Kidney (tissue), 14 donors: ENCODE data around the gene BRD8. TPM values are rescaled to one million over a fixed set of nuclear protein-coding genes. Genes with fewer than 3 reads are reported as not detected.
A peak's percentile ranks its signal among the peaks of the same experiment; 100 is the strongest.

ENCODE experiments used
- DNase-seq, 5 donors: peaks; one replicate each; pipeline ENCODE4 v3.0.0-alpha.2; 2013 to 2020
- FAIRE-seq: peaks from 2 replicates; lab custom pipeline; 2012; peaks lifted over from hg19 to GRCh38; lab: Jason Lieb, UNC
- H3K27ac ChIP-seq, 2 donors: one replicate each; pipeline ENCODE4 v1.7.0; 2013; ENCODE audit warnings: low read depth in 2 of 2, low read length in 2 of 2, inconsistent platforms in 1 of 2
- H3K27me3 ChIP-seq: one replicate; pipeline ENCODE4 v1.7.1; 2013; ENCODE audit warnings: low read length, inconsistent platforms; ENCODE audit not compliant: control insufficient read depth, insufficient read depth
- H3K36me3 ChIP-seq, 3 donors: one replicate each; pipeline versions ENCODE4 v1.7.0 to v1.7.1; 2013; ENCODE audit warnings: low read length in 3 of 3, control low read depth in 1 of 3, inconsistent platforms in 1 of 3; ENCODE audit not compliant: insufficient read depth in 3 of 3, control insufficient read depth in 2 of 3
- H3K4me1 ChIP-seq, 3 donors: one replicate each; pipeline versions ENCODE4 v1.7.0 to v1.7.1; 2013; ENCODE audit warnings: low read length in 3 of 3, inconsistent platforms in 1 of 3, low read depth in 1 of 3; ENCODE audit not compliant: control insufficient read depth in 2 of 3, insufficient read depth in 2 of 3
- H3K4me3 ChIP-seq, 3 donors: one replicate each; pipeline versions ENCODE4 v1.7.0 to v1.8.1; 2013; ENCODE audit warnings: low read length in 3 of 3, control low read depth in 1 of 3, inconsistent platforms in 1 of 3
- H3K9ac ChIP-seq, 3 donors: one replicate each; pipeline versions ENCODE4 v1.7.0 to v1.7.1; 2013; ENCODE audit warnings: low read length in 3 of 3, control low read depth in 1 of 3, inconsistent platforms in 1 of 3
- H3K9me3 ChIP-seq, 3 donors: one replicate each; pipeline versions ENCODE4 v1.7.0 to v1.7.1; 2013; ENCODE audit warnings: low read length in 3 of 3, control low read depth in 1 of 3, inconsistent platforms in 1 of 3; ENCODE audit not compliant: control insufficient read depth in 2 of 3, insufficient read depth in 1 of 3
- intact Hi-C: fragments of 100-400 bp; cut with DNase I; formaldehyde crosslinking; loops from one replicate; pipeline ENCODE4 v1.11.1; 2022
- polyA plus RNA-seq: library from polyadenylated mRNA; stranded (reverse); fragments of 350-450 nt; fragmentation: Illumina TruSeq; extraction: RNeasy Lipid Tissue Mini Kit (QIAGEN cat#74804); gene quantifications from one replicate; pipeline ENCODE4 v1.2.3, GENCODE V29; 2014; ENCODE audit warnings: low read depth, low replicate concordance; ENCODE audit not compliant: insufficient read depth
- total RNA-seq: library from RNA; stranded (reverse); fragmentation: NEBNext Ultra II Directional; extraction: Animal tissue kit (Norgen Biotek cat#: 25700); gene quantifications from one replicate; pipeline ENCODE4 v1.2.1, GENCODE V29; 2021
- TF ChIP-seq, protein P1 (sequence below): IDR thresholded peaks from 3 replicates; pipeline ENCODE4 v1.5.1; 2012; ENCODE audit warnings: mild to moderate bottlenecking, moderate library complexity, borderline replicate concordance; ENCODE audit not compliant: insufficient read depth; ENCODE audit errors: extremely low read depth
- donor health status: control.
- donor health status: control.
- donor health status: control.
- donor health status: control.
- donor health status: control.
- donor health status: DM: yes; HTN: yes; CAD: no.
- donor health status: Normal renal cell carcinoma (clear cell type).

BRD8 gene
- total and polyA plus RNA-seq, 2 donors from 2014 or later = 32.1 to 54.5 TPM

GRCh38 chr5:138139781-138140090, 38.7 kb downstream of the BRD8 start:
- Histone ChIP-seq H3K27ac (no peak overlapping the region), H3K36me3 (no peaks in the 10 kb centered on the region), H3K9me3 (no peaks in the 10 kb centered on the region), H3K9ac (peak overlapping the region in 2 of 3 donors; percentile 35 to 54), H3K4me3 (peak overlapping the region; percentile 77 to 81 (median 77)), H3K4me1 (no peaks in the 10 kb centered on the region), H3K27me3 (no peaks in the 10 kb centered on the region)
- TF ChIP-seq, protein P1, sequence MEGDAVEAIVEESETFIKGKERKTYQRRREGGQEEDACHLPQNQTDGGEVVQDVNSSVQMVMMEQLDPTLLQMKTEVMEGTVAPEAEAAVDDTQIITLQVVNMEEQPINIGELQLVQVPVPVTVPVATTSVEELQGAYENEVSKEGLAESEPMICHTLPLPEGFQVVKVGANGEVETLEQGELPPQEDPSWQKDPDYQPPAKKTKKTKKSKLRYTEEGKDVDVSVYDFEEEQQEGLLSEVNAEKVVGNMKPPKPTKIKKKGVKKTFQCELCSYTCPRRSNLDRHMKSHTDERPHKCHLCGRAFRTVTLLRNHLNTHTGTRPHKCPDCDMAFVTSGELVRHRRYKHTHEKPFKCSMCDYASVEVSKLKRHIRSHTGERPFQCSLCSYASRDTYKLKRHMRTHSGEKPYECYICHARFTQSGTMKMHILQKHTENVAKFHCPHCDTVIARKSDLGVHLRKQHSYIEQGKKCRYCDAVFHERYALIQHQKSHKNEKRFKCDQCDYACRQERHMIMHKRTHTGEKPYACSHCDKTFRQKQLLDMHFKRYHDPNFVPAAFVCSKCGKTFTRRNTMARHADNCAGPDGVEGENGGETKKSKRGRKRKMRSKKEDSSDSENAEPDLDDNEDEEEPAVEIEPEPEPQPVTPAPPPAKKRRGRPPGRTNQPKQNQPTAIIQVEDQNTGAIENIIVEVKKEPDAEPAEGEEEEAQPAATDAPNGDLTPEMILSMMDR = no peak
- FAIRE-seq = no peak
- intact Hi-C loops = no loop called here
- DNase-seq = no peak

GRCh38 chr5:138138949-138139780, 39.3 kb downstream of the BRD8 start, which contains the start of gene NME5:
Gene NME5 (minus strand): TSS chr5:138139428. CDS start chr5:138138780, 648 bp downstream.
- DNase-seq (peak; percentile 79 to 91 (median 85)), FAIRE-seq (no peak)
- Histone ChIP-seq H3K4me3 (peak within 1 kb of the TSS; percentile 77 to 81 (median 77)), H3K4me1 (no peaks in the 10 kb centered on the region), H3K27ac (no peak within 1 kb of the TSS), H3K9ac (peak within 1 kb of the TSS; percentile 33 to 72 (median 54)), H3K36me3 (no peaks in the 10 kb centered on the region), H3K9me3 (no peaks in the 10 kb centered on the region), H3K27me3 (no peaks in the 10 kb centered on the region)
- intact Hi-C loops = no loop called here
- TF ChIP-seq, protein P1 = no peak

DNA sequence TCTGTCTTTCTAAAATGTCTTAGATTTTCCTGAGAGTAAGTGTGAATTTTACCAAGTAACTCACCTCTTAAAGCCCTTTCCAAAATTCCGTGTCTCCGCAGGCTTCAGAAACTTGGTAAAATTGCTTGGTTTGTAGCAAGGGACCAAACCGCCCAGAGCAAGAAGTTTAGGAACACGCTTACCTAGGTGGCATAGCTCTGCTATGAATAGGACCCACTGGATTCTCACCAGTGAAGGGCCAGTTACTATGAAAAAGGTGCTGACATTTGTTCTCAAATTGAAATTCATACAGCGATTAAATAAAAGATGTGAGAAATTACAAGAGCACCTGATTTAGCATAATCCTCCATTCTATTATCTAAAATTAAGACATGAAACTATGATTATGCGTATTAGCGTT, 45.9 kb downstream of the BRD8 start:
- Histone ChIP-seq H3K27me3 (no peaks in the 10 kb centered on the region), H3K9me3 (no peaks in the 10 kb centered on the region), H3K36me3 (no peaks in the 10 kb centered on the region), H3K9ac (no peak overlapping the region), H3K4me3 (no peak overlapping the region), H3K4me1 (no peaks in the 10 kb centered on the region), H3K27ac (no peak overlapping the region)
- TF ChIP-seq, protein P1 = no peak
- intact Hi-C loops = no loop called here
- DNase-seq (no peak), FAIRE-seq (no peak)

DNA sequence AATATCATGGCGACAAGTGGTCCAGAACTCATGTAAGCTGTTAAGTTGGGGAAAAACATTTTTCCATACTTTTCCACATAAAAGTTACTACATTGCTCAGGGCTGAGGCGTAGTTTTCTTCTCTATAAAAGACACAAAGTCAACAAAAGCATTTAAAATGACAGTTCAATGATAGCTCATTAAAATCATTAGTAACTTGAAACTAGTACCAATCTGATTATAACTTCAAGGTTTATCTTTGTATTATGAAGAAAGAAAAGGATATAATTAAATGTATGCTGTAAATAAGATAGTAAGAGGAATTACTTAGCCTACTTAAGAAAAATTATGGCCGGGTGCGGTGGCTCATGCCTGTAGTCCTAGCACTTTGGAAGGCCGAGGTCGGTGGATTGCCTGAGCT, 49.1 kb downstream of the BRD8 start:
- Histone ChIP-seq H3K9ac (no peak overlapping the region), H3K4me1 (no peaks in the 10 kb centered on the region), H3K27ac (no peak overlapping the region), H3K36me3 (no peaks in the 10 kb centered on the region), H3K9me3 (no peaks in the 10 kb centered on the region), H3K4me3 (no peak overlapping the region), H3K27me3 (no peaks in the 10 kb centered on the region)
- DNase-seq = no peak
- TF ChIP-seq, protein P1 = no peak
- FAIRE-seq = no peak
- intact Hi-C loops = no loop called here
